Activated T-helper 17 cell treated with anti-CD3 and anti-CD28 coated beads, Interleukin-2, amount 50 U/mL, for 72 hours (primary cell): ENCODE measurements around the gene EPSTI1. TPM values are rescaled to one million over a fixed set of nuclear protein-coding genes. Genes with fewer than 3 reads are reported as not detected.

Experiments
- ATAC-seq: fragments of 150-1000 bp; cut with Tn5 transposase; replicated peaks from 2 replicates; pipeline ENCODE4 v1.10.0; 2021; ENCODE audit warnings: mild to moderate bottlenecking, moderate library complexity
- H3K27ac Mint-ChIP-seq: one replicate; pipeline ENCODE4 v1.8.0; 2022; ENCODE audit warnings: mixed read lengths
- H3K27me3 Mint-ChIP-seq: one replicate; pipeline ENCODE4 v1.8.0; 2022; ENCODE audit warnings: mixed read lengths
- H3K36me3 Mint-ChIP-seq: one replicate; pipeline ENCODE4 v1.8.0; 2022; ENCODE audit warnings: low read depth, mild to moderate bottlenecking, mixed read lengths
- H3K4me1 Mint-ChIP-seq: one replicate; pipeline ENCODE4 v1.8.0; 2022; ENCODE audit warnings: mixed read lengths
- H3K4me3 Mint-ChIP-seq: one replicate; pipeline ENCODE4 v1.8.0; 2022; ENCODE audit warnings: mild to moderate bottlenecking, mixed read lengths
- H3K9me3 Mint-ChIP-seq: one replicate; pipeline ENCODE4 v1.8.0; 2022; ENCODE audit warnings: mixed read lengths
- total RNA-seq, 2 donors: library from RNA; stranded (reverse); gene quantifications; one replicate each; pipeline ENCODE4 v1.2.3, GENCODE V29; 2022

EPSTI1 gene
- total RNA-seq, 2 donors from 2014 or later = 13.6 to 18.1 TPM

DNA sequence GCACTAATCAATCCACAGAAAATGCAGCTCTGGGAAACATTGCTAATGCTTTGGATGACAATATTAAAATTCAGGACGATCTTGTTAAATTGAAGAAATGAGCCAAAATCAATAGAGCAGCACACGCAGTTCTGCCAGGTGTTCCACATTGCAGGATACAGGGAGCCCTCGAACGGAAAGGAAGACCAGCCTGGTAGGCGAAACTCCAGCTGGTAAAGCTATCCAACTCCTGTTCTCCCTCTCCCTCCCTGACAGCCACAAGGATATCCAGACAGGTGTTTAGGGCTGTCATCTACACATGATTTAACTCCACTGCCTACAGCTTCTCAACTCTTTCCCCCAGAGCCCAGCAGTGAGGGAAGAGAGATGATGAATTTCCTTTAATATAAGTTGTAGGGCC lies 67.7 kb downstream of the EPSTI1 start:
- Mint-ChIP-seq H3K4me1 (peaks cover 9% of the 10 kb centered on the region), H3K27me3 (no peaks in the 10 kb centered on the region), H3K4me3 (no peak overlapping the region), H3K9me3 (no peaks in the 10 kb centered on the region), H3K36me3 (peaks cover 78% of the 10 kb centered on the region), H3K27ac (no peak overlapping the region)
- ATAC-seq = no peak

GRCh38 chr13:42907745-42908144 lies 84.3 kb downstream of the EPSTI1 start:
- H3K27ac Mint-ChIP-seq = no peak overlapping the region
- no peaks in the 10 kb centered on the region for H3K4me1 Mint-ChIP-seq
- H3K9me3 Mint-ChIP-seq = no peaks in the 10 kb centered on the region
- peaks cover 87% of the 10 kb centered on the region for H3K36me3 Mint-ChIP-seq
- no peak for ATAC-seq
- H3K27me3 Mint-ChIP-seq = no peaks in the 10 kb centered on the region
- H3K4me3 Mint-ChIP-seq = no peak overlapping the region

DNA sequence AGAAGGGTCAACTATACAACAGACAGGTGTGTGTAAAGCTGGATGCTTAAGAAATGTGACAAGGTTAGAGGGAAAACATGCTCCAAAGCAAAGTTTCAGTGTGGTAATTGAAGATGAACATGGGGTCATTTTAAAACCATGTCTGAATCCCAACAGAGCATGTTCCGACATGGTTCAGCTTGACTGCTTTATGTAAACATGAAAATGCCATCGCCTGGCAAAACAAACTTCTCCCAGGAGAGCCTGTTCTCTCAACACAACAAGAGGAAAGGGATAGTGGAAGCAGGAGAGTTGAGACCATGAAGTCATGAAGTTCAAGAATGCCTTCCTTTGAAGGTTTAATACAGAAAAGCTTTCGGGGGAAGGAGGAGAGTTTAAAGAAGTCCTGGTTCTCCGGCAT lies 85.8 kb downstream of the EPSTI1 start:
- Mint-ChIP-seq H3K27me3 (no peaks in the 10 kb centered on the region), H3K27ac (no peak overlapping the region), H3K4me1 (no peaks in the 10 kb centered on the region), H3K36me3 (peaks cover 83% of the 10 kb centered on the region), H3K4me3 (no peak overlapping the region), H3K9me3 (no peaks in the 10 kb centered on the region)
- no peak for ATAC-seq

DNA sequence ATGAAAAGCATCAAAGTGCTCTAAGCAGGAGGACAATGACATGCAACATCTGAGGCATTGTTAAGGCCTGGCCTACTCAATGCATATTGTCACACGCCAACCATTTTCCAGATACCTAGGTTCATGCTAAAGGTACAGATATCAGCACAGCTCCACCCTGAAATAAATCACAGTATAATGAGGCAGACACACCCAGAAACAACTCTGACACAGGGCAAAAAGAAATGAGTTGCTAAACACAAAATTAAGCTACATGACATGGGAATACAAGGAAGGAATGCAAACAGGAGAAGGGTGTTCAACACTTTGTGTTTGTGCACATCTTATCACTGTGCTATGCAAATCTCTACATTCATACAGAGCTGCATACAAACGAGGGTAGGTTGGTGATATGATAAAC lies 86.5 kb downstream of the EPSTI1 start:
- Mint-ChIP-seq H3K36me3 (peaks cover 85% of the 10 kb centered on the region), H3K9me3 (no peaks in the 10 kb centered on the region), H3K27ac (no peak overlapping the region), H3K27me3 (no peaks in the 10 kb centered on the region), H3K4me3 (no peak overlapping the region), H3K4me1 (no peaks in the 10 kb centered on the region)
- ATAC-seq = no peak

GRCh38 chr13:42899266-42899665 lies 92.8 kb downstream of the EPSTI1 start:
- no peaks in the 10 kb centered on the region for H3K27me3 Mint-ChIP-seq
- no peaks in the 10 kb centered on the region for H3K4me1 Mint-ChIP-seq
- H3K4me3 Mint-ChIP-seq = no peak overlapping the region
- no peaks in the 10 kb centered on the region for H3K9me3 Mint-ChIP-seq
- no peak for ATAC-seq
- H3K36me3 Mint-ChIP-seq = peaks cover 91% of the 10 kb centered on the region
- H3K27ac Mint-ChIP-seq = peak overlapping the region; percentile 52

DNA sequence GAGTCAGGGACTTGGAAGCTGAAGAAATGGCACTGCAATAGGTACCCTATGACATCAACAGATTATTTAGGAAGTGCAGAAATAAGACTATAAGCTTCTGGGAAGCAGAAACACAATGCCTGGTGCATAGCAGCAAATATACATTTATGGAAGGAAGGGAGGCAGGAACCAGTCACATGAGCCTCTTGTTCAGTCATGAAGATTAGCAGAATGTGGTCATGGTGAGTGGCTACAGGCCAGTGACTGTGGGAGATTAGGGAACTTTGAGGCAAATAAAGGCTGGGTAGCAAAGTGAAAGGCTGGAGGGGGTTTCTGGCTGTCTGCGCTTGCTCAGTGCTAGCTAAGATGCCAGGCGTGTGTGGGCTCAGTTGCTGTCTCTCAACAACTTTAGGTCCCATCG lies 96.3 kb downstream of the EPSTI1 start:
- Mint-ChIP-seq H3K9me3 (no peaks in the 10 kb centered on the region), H3K36me3 (peaks cover 59% of the 10 kb centered on the region), H3K27me3 (no peaks in the 10 kb centered on the region), H3K4me1 (no peaks in the 10 kb centered on the region), H3K4me3 (no peak overlapping the region), H3K27ac (no peak overlapping the region)
- ATAC-seq = no peak

- H3K9me3 Mint-ChIP-seq = no peaks in the 10 kb centered on the region
- no peaks in the 10 kb centered on the region for H3K4me1 Mint-ChIP-seq
- no peaks in the 10 kb centered on the region for H3K27me3 Mint-ChIP-seq
- no peak for ATAC-seq
- no peak overlapping the region for H3K27ac Mint-ChIP-seq
- H3K36me3 Mint-ChIP-seq = peaks cover 54% of the 10 kb centered on the region
- H3K4me3 Mint-ChIP-seq = no peak overlapping the region
These were observed 97.2 kb downstream of the EPSTI1 start for GRCh38 chr13:42894765-42895243.

DNA sequence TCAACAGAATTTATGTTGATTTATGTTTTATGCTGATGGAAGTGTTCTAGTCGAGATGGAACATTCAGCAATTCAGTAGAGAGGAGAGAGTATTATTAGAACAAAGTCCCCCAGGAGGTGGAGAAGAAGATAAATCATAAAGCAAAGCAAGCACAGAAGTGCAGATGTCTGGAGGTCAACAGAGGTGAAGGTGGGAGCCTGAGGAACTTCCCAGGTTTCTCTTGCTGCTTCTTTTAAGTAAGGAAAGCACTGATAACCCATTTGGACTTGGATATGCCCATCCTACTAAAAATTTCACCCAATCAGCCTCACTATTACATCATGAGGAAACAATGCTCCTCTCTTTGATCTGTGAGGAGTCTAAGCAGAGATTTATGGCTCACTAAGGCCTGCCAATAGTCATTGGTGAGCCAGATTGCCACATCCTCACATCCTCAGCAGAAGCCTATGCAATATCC lies 98.8 kb downstream of the EPSTI1 start:
- Mint-ChIP-seq H3K36me3 (peaks cover 54% of the 10 kb centered on the region), H3K9me3 (no peaks in the 10 kb centered on the region), H3K4me1 (no peaks in the 10 kb centered on the region), H3K27me3 (no peaks in the 10 kb centered on the region), H3K4me3 (no peak overlapping the region), H3K27ac (no peak overlapping the region)
- no peak for ATAC-seq

GRCh38 chr13:42892760-42893159 lies 99.3 kb downstream of the EPSTI1 start:
- Mint-ChIP-seq H3K4me1 (no peaks in the 10 kb centered on the region), H3K27ac (no peak overlapping the region), H3K36me3 (peaks cover 54% of the 10 kb centered on the region), H3K27me3 (no peaks in the 10 kb centered on the region), H3K9me3 (no peaks in the 10 kb centered on the region), H3K4me3 (no peak overlapping the region)
- no peak for ATAC-seq

GRCh38 chr13:42891591-42891990 lies 100.5 kb downstream of the EPSTI1 start:
- Mint-ChIP-seq H3K9me3 (no peaks in the 10 kb centered on the region), H3K27ac (no peak overlapping the region), H3K4me1 (no peaks in the 10 kb centered on the region), H3K4me3 (no peak overlapping the region), H3K36me3 (peaks cover 54% of the 10 kb centered on the region), H3K27me3 (no peaks in the 10 kb centered on the region)
- ATAC-seq = no peak

GRCh38 chr13:42885325-42885724 lies 106.7 kb downstream of the EPSTI1 start:
- no peak overlapping the region for H3K27ac Mint-ChIP-seq

GRCh38 chr13:42883771-42884467 lies 108.1 kb downstream of the EPSTI1 start:
- peaks cover 30% of the 10 kb centered on the region for H3K36me3 Mint-ChIP-seq
- no peak overlapping the region for H3K27ac Mint-ChIP-seq
- no peak overlapping the region for H3K4me3 Mint-ChIP-seq
- H3K27me3 Mint-ChIP-seq = no peaks in the 10 kb centered on the region
- no peaks in the 10 kb centered on the region for H3K9me3 Mint-ChIP-seq
- H3K4me1 Mint-ChIP-seq = no peaks in the 10 kb centered on the region
- no peak for ATAC-seq

More at GRCh38 chr13:42885325-42885724, 106.7 kb downstream of the EPSTI1 start:
- Mint-ChIP-seq H3K27me3 (no peaks in the 10 kb centered on the region), H3K36me3 (peaks cover 42% of the 10 kb centered on the region), H3K9me3 (no peaks in the 10 kb centered on the region), H3K4me1 (no peaks in the 10 kb centered on the region), H3K4me3 (no peak overlapping the region)
- ATAC-seq = no peak

GRCh38 chr13:42883142-42883541 lies 108.9 kb downstream of the EPSTI1 start:
- ATAC-seq = no peak
- H3K9me3 Mint-ChIP-seq = no peaks in the 10 kb centered on the region
- H3K4me1 Mint-ChIP-seq = no peaks in the 10 kb centered on the region
- no peak overlapping the region for H3K27ac Mint-ChIP-seq
- peaks cover 22% of the 10 kb centered on the region for H3K36me3 Mint-ChIP-seq
- no peaks in the 10 kb centered on the region for H3K27me3 Mint-ChIP-seq
- H3K4me3 Mint-ChIP-seq = no peak overlapping the region

GRCh38 chr13:42880056-42880605 lies 111.9 kb downstream of the EPSTI1 start:
- Mint-ChIP-seq H3K4me3 (no peak overlapping the region), H3K36me3 (no peaks in the 10 kb centered on the region), H3K4me1 (peaks cover 13% of the 10 kb centered on the region), H3K27me3 (no peaks in the 10 kb centered on the region), H3K27ac (no peak overlapping the region), H3K9me3 (no peaks in the 10 kb centered on the region)
- ATAC-seq = no peak

DNA sequence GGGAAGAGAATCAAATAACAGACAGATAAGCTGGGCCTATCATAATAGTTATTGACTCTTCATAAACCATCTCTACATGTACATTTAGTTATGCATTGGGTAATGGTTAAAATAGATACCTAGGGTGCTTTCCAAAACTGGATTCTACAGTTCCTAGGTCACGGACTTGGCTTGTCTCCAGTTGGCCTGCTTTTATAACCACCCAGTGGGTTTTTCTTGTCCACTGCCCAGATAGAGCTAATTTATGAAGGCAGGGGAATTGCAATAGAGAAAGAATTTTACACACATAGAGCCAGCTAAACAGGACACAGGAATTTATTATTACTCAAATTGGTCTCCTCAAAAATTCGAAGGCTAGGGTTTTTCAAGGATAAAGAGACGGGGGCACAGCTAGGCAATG lies 113.3 kb downstream of the EPSTI1 start:
- no peaks in the 10 kb centered on the region for H3K27me3 Mint-ChIP-seq

More for the DNA sequence above, 113.3 kb downstream of the EPSTI1 start:
- Mint-ChIP-seq H3K4me3 (no peak overlapping the region), H3K9me3 (no peaks in the 10 kb centered on the region), H3K4me1 (peaks cover 13% of the 10 kb centered on the region), H3K27ac (no peak overlapping the region), H3K36me3 (no peaks in the 10 kb centered on the region)
- no peak for ATAC-seq
